HL-60/S4 (cell line): ENCODE data around the gene SRGAP2B.
"Not testable (repeated sequence)": the region's sequence is repeated elsewhere in the genome, so short reads cannot be mapped to it uniquely, and the experiment has no call there.

Source experiments
- in situ Hi-C: fragments of 300-500 bp; cut with MboI; formaldehyde crosslinking; loops from 2 replicates; pipeline ENCODE4 v1.14.3; 2022; ENCODE audit warnings: low sequenced_read_pairs

SRGAP2B gene

DNA sequence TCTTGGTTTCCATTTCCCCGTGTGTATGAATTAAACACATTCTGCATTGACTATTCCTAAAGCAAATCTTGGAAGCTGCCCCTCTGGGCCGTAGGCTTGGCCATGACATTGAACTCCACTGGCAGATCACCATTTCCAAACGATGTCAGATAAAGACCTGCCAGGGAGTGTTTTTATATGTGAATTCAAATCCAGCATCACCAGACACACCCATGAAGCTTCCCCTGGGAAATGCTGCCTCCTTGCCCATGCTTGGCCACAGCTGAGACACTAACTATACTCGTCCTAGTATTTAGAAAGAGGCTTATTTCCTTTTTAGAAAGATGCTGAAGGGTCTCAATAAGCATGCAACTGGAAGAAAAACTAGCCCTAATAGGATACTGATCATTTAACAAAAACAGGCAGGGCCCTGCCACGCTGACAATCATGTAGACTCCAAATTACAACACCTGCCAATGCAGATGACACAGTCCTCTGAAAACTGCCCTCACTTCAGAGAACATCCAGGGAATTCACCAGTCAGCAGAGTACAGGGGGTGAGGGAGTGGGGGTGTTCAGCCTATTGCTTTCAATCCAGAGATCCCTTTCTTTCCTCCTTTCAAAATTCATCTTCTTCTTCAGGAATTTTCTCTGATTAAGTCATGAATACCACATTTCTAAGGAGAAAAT is 94.9 kb downstream of the SRGAP2B start:
- in situ Hi-C loops, result not testable (repeated sequence)

DNA sequence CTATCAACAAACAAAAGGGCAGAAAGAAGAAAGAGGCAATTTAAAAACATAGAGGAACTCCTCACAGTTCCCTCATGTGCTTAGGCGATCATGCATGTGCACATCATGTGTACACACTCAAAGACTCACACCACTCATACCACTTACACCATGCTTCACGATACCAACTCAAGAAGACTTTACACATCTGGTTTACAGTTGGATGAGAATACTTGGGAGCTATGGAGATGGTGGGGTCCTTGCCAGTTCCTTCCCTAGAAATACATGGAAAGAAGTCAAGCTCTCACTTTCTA is 96.2 kb downstream of the SRGAP2B start:
- in situ Hi-C loops, result not testable (repeated sequence)

DNA sequence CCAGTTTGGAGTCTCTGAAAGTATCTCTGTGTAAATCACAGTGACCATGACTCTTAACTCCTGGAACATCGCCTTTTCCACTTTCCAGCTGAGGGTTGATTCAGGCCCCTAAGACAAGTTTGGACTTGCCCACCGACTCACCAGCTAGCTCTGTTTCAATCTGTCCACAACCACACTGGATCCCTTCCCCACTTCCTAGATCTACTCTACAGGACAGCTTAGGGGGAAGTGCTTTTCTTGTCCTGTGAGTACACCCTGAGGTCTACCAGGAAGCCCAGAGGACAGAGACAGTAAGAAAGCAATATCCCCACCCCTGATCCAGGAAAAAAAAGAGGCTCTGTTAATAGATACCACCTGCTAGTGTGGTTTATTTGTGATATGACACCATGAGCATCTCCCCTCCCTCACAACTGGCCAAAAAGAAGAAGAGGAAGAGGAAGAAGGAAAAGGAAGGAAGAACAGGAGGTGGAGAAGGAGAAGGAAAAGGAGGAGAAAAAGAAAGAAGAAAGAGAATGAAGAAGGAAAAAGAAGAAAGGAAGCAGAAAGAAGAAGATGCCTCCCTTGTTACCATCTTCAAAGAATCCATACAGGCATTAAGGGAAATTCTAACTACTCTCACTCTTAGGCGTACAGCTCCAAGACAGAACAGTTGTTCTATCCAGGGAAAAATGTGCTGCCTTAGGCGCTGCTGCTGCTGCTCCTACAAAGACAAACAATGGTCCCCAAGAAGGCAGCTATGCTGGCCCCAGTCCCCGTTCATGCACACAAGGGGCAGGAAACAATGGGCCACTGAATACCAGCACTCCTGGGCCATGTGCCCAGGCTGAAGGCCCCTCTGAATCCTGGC is 96.8 kb downstream of the SRGAP2B start:
- in situ Hi-C loops, result not testable (repeated sequence)

DNA sequence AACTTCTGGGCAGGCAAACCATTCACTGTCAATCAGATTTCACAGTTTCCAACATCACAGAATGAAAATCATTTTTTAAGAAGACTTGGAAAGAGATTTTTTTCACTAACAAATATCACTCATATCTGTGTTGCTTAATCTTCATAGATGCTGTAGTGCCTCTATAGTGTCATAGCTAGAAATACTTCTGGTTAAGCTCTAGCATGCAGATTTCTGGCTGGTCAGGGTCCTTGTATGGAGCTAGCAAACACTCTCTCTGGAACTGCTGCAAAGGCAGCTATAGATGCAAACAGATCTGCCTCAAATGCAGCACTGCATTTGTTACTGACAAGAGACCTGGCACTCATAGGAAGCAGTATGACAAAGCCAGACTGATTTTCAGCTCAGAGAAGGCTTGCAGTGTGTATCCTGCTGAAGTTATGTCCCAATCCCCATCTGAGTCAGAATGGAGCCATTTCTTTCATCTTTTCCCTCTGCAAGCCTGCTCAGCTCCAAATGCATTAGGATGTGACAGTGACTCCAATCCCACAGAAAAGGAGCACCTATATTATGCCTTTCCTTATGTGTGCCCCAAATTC is 99.2 kb downstream of the SRGAP2B start:
- in situ Hi-C loops, result not testable (repeated sequence)

DNA sequence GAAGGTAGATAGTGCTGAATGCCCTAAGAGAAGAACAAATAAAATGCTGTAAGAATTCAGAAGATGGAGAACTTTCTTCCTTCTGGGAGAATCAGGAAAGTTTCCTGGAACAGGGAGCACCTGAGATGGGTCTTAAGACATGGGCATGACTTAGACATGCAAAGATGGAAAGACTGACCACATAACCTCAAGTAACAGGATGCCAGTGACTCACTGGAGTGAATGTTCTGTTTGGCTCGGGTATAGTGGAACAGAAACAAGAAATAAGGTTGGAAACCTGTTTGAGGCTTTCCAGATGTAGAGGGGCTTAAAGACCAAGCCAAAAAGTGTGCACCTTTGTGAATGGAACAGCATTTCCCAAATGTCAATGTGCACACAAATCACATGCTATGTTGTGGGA is 102.2 kb downstream of the SRGAP2B start:
- in situ Hi-C loops, result not testable (repeated sequence)

DNA sequence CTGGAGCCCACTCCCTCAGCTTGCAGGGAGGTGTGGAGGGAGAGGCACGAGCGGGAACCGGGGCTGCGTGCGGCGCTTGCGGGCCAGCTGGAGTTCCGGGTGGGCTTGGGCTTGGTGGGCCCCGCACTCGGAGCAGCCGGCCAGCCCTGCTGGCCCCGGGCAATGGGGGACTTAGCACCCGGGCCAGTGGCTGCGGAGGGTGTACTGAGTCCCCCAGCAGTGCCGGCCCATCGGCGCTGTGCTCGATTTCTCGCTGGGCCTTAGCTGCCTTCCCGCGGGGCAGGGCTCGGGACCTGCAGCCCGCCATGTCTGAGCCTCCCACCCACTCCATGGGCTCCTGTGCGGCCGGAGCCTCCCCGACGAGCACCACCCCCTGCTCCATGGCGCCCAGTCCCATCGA is 104.5 kb downstream of the SRGAP2B start:
- in situ Hi-C loops, result not testable (repeated sequence)

DNA sequence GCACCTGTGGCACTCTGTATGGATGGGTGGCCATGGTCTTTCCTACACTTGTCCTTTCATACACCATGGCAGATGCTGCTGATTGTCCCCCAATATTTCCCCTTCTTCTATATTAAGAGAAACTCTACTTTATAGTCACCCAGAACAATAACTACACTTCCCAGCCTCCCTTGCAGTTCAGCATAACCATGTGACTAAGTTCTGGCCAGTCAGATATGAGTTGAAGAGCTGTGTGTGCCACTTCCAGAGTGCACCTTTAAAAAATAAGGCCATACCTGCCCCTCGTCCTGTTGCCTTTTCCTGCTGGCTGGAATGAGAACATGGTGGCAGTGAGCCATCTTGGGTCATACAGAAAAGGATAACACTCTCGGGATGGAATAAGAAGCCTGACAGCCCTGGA is 108.0 kb downstream of the SRGAP2B start:
- in situ Hi-C loops, result not testable (repeated sequence)

DNA sequence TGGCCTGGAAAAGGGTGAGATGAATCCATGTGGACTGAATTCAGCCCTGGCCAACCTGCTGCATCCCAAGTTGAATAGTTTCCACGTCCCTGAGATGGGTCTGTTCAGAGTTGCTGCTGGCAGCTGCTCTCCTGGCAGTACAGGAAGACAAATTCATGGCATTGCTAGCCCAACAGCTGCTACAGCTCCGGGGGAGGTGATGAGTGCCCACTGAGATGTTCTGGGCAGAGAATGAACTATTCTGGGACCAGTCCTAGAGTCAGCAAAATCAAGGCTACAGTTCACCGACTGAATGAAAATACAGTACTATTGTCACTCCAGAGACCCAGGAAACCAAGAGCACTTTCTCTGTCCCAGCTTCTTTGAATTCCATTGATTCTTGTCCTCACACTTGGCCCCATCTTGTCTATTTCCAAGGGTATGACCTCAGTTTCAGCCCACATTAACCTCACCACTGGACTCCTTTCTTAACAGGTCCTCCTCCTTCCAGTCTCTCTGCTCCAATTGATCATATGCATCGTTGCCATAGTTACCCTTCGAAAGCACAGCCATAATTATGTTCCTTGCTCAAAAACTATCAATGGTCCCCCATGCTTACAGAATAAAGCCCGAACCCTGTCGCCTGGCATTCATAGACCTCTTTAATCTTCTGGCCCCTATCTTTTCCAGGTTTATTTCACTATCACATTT is 108.8 kb downstream of the SRGAP2B start:
- in situ Hi-C loops, result not testable (repeated sequence)

DNA sequence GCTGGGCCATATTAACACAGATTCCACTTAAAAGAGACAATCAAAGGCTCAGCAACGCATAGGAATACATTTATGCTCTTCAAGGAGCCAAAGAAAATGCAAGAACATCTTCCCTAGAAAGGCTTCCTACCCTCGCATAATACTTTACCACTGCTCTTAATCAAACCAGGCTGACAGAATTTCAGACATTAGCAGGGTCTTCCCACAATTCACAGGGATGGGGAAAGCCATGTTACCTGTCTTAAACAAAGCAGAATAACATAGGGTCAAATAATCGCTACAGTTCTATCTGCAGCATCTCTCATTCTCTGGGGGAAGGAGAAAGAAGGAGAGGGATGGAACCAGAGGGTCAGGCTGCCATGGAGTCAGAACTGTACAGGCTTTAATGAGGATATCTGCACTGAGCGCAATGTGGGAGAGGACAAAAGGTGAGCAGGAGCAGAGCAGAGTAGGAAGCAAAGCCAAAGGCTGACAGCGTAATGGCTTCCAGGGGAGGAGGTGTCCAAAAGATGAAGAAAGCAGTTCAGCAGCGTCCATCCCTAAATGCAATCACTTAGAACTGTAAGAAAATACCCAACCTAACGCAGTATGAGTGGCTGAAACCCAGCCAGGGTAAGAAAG is 109.5 kb downstream of the SRGAP2B start:
- in situ Hi-C loops, result not testable (repeated sequence)

DNA sequence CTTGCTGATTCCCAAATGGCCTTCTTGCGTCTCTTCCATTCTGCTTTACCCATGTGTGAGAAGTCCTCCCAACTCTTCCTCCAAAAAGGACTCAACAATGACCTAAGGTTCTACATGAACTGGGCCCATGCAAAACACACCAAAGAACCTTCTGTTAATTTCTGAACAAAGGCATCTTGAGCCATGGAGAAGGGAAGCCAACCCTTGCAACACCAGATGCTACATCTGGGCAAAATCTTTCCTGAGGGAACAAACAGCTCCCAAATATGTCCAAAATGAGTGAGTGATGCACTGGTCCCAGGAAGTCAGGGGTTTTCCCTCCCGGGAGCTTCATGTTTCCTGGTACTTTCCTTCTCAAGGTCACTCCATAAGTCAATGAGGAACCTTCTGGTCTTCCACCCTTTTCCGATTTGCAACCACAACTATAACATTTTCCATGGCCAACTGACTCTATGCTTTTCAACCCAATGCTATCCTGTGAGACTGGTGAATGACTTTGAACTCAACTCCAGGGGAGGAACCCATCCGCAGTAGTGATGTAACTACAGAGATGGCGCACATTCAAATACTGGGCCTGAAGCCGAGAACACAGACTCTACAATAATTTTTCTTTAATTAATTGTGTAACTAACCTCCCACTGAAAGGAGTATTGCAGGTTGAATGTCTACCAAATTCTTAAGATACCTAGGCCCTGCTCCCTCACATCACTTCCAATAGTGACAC is 112.2 kb downstream of the SRGAP2B start:
- in situ Hi-C loops, result not testable (repeated sequence)

DNA sequence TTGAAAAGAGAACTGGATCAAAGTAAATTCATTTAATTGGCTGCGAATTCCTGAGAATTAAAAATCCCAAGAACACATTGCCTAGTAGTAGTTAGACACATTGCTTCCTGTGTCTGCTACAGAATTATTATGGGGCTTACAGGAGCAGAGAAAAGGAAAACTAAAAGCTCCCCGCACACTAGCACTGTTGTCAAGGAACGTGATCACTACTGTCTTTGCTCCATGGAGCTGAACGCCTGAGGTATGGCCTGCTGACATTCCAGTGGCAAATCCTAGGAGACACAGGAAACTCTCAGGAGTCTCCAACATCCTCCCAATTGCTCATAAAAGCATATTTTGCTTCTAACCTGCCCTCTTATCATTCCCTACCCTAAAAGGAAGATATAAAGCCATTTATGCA is 114.0 kb downstream of the SRGAP2B start:
- in situ Hi-C loops, result not testable (repeated sequence)

DNA sequence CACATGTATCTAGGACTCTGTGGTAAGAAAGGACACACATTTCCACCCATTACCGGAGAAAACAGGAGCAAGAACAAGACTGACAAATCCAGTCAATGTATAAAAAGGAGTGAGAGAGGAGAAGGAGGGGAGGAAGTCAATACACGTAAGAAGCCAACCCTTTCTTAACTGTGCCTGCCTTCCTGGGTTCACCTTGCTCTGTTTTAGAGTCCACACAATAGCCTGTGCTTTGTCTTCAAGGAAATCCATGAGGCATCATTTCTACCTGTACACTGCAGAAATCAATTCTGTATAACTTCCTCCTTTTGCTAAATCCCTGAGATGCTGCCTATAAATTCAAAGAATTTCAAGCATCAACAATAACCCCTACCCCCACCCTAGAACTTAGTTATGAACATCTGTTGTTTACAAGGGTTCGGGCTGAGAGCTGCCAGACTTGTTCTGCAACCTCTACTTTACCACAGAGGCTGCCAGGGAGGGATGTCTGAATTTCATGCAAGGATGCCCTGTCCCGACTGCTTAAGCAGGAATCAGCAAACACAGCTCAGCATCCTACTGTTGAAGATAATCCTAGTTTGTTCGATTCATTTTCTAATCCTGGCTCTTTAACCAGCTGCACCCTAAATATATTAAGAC is 115.0 kb downstream of the SRGAP2B start:
- in situ Hi-C loops, result not testable (repeated sequence)

DNA sequence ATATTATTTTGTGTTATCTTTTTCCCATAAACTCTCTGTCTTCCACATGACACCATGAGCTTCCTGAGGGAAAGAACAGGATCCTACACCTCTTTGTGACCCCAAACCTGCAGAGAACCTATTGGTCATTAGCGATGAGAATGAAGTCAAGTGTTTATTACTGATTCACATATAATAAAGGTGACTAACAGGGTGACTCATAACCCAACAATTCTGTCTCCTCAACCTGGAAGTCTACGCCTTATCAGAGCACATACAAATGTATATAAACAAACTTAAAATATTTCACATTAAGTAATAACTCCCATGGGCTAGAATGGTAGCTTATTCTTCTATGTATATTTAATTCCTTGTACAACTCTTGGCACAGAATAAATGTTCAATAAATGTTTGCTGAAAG is 117.3 kb downstream of the SRGAP2B start:
- in situ Hi-C loops, result not testable (repeated sequence)

DNA sequence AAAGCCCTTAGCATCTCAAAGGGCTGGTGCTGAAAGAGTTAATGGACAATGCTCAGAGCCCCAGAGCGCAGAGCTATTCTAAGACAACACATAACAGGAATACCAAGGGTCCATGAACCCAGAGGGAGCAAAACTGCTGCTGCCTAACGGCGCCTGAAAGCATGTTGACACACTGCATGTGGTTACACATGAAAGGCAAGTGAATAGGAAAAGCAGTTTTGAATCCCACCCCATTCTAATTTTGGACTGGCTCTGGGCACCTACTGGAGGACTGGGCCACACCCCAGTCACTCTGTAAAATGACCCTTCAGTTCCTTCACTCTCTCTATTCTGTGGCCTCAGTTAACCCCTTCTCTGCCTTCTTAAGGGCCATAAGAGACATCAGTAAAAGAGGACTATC is 123.2 kb downstream of the SRGAP2B start:
- in situ Hi-C loops, result not testable (repeated sequence)

DNA sequence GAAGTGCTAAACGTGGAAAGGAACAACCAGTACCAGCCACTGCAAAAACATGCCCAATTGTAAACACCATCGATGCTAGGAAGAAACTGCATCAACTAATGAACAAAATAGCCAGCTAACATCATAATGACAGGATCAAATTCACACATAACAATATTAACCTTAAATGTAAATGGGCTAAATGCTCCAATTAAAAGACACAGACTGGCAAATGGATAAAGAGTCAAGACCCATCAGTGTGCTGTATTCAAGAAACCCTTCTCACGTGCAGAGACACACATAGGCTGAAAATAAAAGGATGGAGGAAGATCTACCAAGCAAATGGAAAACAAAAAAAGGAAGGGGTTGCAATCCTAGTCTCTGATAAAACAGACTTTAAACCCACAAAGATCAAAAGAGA is 128.6 kb downstream of the SRGAP2B start:
- in situ Hi-C loops, result not testable (repeated sequence)

DNA sequence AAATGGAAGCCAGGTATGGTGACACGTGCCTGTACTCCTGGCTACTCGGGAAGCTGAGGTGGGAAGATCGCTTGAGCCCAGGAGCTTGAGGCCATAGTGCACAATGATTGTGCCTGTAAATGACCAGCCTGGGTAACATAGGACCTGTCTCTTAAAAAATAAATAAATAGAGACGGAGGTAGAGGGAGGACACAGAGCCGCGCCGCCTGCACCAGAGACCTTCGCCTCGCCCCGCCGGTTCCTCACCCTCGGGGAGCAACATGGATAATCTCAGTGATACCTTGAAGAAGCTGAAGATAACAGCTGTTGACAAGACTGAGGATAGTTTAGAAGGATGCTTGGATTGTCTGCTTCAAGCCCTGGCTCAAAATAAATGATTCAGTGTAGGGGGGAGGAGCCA is 130.4 kb downstream of the SRGAP2B start:
- in situ Hi-C loops, result not testable (repeated sequence)

DNA sequence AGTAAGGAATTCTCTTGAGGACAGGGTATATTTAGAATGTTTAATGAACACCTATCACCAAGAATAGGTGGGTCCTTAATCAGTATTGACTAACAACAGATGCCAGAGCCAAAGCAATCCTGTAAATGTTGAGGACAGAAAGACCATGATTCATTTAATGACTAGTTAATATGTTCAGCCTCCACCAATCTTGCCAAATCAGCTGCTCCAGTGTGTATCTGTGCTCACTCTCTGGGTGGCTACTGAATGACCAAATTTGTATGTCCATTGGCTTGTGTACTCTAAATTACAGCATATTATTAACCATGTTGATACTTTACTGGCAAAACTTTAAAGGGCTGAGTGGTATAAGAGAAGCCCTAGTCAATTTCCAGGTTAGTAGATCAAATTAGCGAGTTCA is 130.9 kb downstream of the SRGAP2B start:
- in situ Hi-C loops, result not testable (repeated sequence)

DNA sequence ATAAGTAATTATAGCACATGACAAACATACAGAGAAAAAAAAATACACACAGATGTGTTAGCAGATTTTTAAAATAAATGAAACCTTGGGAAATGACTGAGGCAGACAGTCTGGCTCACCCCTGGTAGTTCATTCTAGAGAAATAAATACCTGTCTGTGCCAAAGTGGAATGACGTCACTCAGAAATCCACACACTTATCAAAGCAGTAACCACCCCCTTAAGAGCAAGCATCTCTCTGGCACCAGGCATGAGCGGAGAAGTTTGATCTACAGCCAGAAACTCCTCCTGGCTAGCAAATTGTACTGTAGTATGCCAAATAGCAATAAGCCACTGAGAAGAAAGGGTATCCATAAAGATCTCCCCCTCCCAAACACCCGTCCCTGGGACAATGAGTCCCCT is 131.6 kb downstream of the SRGAP2B start:
- in situ Hi-C loops, result not testable (repeated sequence)

DNA sequence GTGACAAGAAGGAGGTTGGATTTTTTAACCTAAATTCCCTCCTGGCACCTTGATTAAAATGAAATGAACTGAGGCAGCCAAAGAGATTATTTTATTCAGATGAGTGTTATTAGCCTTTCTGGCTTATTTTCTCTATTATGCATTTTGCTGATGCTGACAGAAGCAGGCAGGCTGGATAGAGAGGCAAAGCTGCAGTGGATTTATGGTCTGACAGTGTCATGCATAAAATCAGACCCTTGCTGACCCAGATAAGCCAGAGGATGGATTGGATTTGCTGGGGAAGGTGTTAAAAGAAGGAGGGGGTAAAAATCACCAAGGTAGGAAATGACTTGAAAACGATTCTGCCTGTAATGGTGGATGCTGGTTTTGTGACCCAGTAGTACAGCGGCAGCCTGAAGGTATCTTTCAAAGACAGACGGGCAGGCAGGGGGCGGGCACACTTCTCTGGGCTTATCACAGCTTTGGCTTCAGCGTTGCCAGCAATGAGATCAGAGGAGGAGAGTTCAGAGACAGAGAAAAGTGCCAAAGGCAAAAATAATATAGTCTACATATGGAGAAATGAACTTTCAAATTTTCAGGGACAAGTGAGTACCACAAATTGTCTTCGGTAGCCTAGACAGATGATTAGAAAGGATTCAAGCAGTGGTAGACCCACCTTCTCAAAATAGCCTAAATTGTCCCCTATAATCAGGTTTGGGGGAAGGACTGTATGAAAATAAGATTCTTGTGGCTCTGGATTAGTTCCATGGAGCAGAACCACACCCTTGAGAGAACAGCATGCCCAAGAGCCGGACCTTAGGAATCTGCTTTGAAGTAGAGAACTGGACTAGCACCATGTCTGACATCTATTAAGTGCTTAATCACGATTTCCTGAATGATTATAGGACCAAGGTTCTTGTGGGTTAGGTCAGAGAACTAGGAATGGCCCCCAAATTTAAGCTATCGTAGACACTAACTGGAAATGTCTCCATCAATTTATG is 133.2 kb downstream of the SRGAP2B start:
- in situ Hi-C loops, result not testable (repeated sequence)
